ENCODE results near the gene ETV3L. TPM values are rescaled to one million over a fixed set of nuclear protein-coding genes. Genes with fewer than 3 reads are reported as not detected.
"Not testable (repeated sequence)": the region's sequence is repeated elsewhere in the genome, so short reads cannot be mapped to it uniquely, and the experiment has no call there.

The ETV3L gene
- total RNA-seq, 1 experiment from 2014 or later: not detected

GRCh38 chr1:157105298-157105987 lies 5.8 kb upstream of the ETV3L start:
- Mint-ChIP-seq H3K4me3 (ENCODE audit: unreplicated experiment) (no peak overlapping the region), H3K27me3 (ENCODE audit: insufficient read depth, unreplicated experiment) (peaks cover 72% of the 10 kb centered on the region), H3K27ac (ENCODE audit: low read depth, unreplicated experiment) (no peak overlapping the region), H3K36me3 (ENCODE audit: insufficient read depth, unreplicated experiment) (no peaks in the 10 kb centered on the region), H3K9me3 (ENCODE audit: unreplicated experiment) (no peaks in the 10 kb centered on the region), H3K4me1 (ENCODE audit: insufficient read depth, unreplicated experiment) (peaks cover 9% of the 10 kb centered on the region)
- CTCF ChIA-PET: interaction anchor here (0.6 to 11.2 kb wide), 5 partner anchors 10 to 534 kb away, joined by 3 to 125 read pairs (median 4); no protein-coding TSS in a partner anchor
- intact Hi-C loops (cut with micrococcal nuclease): no loop called here
- TF ChIP-seq, protein P1, sequence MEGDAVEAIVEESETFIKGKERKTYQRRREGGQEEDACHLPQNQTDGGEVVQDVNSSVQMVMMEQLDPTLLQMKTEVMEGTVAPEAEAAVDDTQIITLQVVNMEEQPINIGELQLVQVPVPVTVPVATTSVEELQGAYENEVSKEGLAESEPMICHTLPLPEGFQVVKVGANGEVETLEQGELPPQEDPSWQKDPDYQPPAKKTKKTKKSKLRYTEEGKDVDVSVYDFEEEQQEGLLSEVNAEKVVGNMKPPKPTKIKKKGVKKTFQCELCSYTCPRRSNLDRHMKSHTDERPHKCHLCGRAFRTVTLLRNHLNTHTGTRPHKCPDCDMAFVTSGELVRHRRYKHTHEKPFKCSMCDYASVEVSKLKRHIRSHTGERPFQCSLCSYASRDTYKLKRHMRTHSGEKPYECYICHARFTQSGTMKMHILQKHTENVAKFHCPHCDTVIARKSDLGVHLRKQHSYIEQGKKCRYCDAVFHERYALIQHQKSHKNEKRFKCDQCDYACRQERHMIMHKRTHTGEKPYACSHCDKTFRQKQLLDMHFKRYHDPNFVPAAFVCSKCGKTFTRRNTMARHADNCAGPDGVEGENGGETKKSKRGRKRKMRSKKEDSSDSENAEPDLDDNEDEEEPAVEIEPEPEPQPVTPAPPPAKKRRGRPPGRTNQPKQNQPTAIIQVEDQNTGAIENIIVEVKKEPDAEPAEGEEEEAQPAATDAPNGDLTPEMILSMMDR (IDR thresholded peaks at IDR 0.05; ENCODE audit: unreplicated experiment): no peak
- BruUV-seq (replicated peaks): no TSS peak
- POLR2A ChIA-PET: interaction anchor here (1.2 kb wide), 1 partner anchor 33 kb away, joined by 3 read pairs; the partner anchor contains the start of gene ETV3
- no peak for DNase-seq (ENCODE audit: unreplicated experiment)

- CTCF ChIA-PET: interaction anchor here (0.9 to 11.2 kb wide), 6 partner anchors 9 to 51 kb away, joined by 3 to 125 read pairs (median 4); no protein-coding TSS in a partner anchor
- TF ChIP-seq, protein P1 (IDR thresholded peaks at IDR 0.05; ENCODE audit: unreplicated experiment): no peak
- POLR2A ChIA-PET: no interaction called here
- no peak for DNase-seq (ENCODE audit: unreplicated experiment)
- peaks cover 9% of the 10 kb centered on the region for H3K4me1 Mint-ChIP-seq (ENCODE audit: insufficient read depth, unreplicated experiment)
- intact Hi-C loops (cut with micrococcal nuclease): no loop called here
- H3K9me3 Mint-ChIP-seq (ENCODE audit: unreplicated experiment): no peaks in the 10 kb centered on the region
- H3K27ac Mint-ChIP-seq (ENCODE audit: low read depth, unreplicated experiment): no peak overlapping the region
- peaks cover 72% of the 10 kb centered on the region for H3K27me3 Mint-ChIP-seq (ENCODE audit: insufficient read depth, unreplicated experiment)
- no TSS peak for BruUV-seq (replicated peaks)
- no peaks in the 10 kb centered on the region for H3K36me3 Mint-ChIP-seq (ENCODE audit: insufficient read depth, unreplicated experiment)
- H3K4me3 Mint-ChIP-seq (ENCODE audit: unreplicated experiment): no peak overlapping the region
Observed at GRCh38 chr1:157104598-157105293, 5.1 kb upstream of the ETV3L start.

DNA sequence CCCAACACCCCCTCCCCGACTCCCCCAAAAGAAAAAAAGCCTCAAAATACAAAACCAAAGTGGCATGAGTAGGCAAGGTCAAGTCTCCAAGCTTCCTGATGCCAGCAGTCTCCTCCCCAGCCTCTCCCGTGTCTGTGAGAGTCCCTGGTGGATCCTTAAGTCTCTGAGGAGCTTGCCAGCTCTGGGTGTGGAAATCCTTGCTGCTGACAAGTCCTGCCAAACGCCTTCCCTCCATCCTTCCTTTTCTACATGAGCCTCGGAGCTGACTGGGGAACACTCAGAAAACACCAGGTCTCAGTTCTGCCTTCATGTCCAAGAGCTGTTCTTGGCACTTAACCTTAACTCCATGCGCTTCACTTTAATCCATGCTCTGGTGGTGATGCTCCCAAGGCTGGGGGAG lies 3.7 kb upstream of the ETV3L start:
- intact Hi-C loops (cut with micrococcal nuclease): no loop called here
- Mint-ChIP-seq H3K4me1 (ENCODE audit: insufficient read depth, unreplicated experiment) (peaks cover 9% of the 10 kb centered on the region), H3K36me3 (ENCODE audit: insufficient read depth, unreplicated experiment) (no peaks in the 10 kb centered on the region), H3K9me3 (ENCODE audit: unreplicated experiment) (no peaks in the 10 kb centered on the region), H3K27ac (ENCODE audit: low read depth, unreplicated experiment) (no peak overlapping the region), H3K4me3 (ENCODE audit: unreplicated experiment) (no peak overlapping the region), H3K27me3 (ENCODE audit: insufficient read depth, unreplicated experiment) (peaks cover 63% of the 10 kb centered on the region)
- POLR2A ChIA-PET: interaction anchor here (0.7 to 1.0 kb wide), 3 partner anchors 13 to 34 kb away, joined by 3 to 5 read pairs (median 3); partner anchors contain the start of gene ETV3
- TF ChIP-seq, protein P1 (IDR thresholded peaks at IDR 0.05; ENCODE audit: unreplicated experiment): no peak
- CTCF ChIA-PET: interaction anchor here (0.6 to 11.2 kb wide), 6 partner anchors 10 to 400 kb away, joined by 3 to 125 read pairs (median 4); no protein-coding TSS in a partner anchor
- DNase-seq (ENCODE audit: unreplicated experiment): no peak
- no TSS peak for BruUV-seq (replicated peaks)

DNA sequence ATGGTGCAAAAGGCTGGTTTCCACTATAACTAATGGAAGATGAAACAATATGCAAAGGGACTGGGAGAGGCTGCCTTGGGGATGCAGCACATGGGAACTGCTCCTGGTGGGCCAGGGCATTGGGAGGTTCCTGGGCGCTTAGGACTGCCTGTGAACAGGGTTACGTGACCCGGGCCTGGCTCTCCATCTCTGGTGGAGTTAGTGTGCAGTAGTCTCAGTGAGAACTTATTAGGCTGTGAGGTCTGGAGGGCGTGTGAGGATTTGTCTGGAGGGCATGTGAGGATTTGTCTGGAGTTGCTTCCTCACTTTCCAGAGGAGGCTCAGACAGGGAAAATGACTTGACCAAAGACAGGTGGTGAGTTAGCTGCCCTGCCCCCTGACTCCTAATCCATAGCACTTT lies 1.5 kb upstream of the ETV3L start:
- intact Hi-C loops (cut with micrococcal nuclease): no loop called here
- H3K27me3 Mint-ChIP-seq (ENCODE audit: insufficient read depth, unreplicated experiment): peaks cover 42% of the 10 kb centered on the region
- no TSS peak for BruUV-seq (replicated peaks)
- no peak for DNase-seq (ENCODE audit: unreplicated experiment)
- H3K9me3 Mint-ChIP-seq (ENCODE audit: unreplicated experiment): no peaks in the 10 kb centered on the region
- no peak overlapping the region for H3K27ac Mint-ChIP-seq (ENCODE audit: low read depth, unreplicated experiment)
- CTCF ChIA-PET: interaction anchor here (5.3 to 11.2 kb wide), 2 partner anchors 14 to 55 kb away, joined by 51 to 125 read pairs; no protein-coding TSS in a partner anchor
- no peaks in the 10 kb centered on the region for H3K36me3 Mint-ChIP-seq (ENCODE audit: insufficient read depth, unreplicated experiment)
- H3K4me3 Mint-ChIP-seq (ENCODE audit: unreplicated experiment): no peak overlapping the region
- peaks cover 2% of the 10 kb centered on the region for H3K4me1 Mint-ChIP-seq (ENCODE audit: insufficient read depth, unreplicated experiment)
- TF ChIP-seq, protein P1 (IDR thresholded peaks at IDR 0.05; ENCODE audit: unreplicated experiment): no peak
- POLR2A ChIA-PET: no interaction called here

DNA sequence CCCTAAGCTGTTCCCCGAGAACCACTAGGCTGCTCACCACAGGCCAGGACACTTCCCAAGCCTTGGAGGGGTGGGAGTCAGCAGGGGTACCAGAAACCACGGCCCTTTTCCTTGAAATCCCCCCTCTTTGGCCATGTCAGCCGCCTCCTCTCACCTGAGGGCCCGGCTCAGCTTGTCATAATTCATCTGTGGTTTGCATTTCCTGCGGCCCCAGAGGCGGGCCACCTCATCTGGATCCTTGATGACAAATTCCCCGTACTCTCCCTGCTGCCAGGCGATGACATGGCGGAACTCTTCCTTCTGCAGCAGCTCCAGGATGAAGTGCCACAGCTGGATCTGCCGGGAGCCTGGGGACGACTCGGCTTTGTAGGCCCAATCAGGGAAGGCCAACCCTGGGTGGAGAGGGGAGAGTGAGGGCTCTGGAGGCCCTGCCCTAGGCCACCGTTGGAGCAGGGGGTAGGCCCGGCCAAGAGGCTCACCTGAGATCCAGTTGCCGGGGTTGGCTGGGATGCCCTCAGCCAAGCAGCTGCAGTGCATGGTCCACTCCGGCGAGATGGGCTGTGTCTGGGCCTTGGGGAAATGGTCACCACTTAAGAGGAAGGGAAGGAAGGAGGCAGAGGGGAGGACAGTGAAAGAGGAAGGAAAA lies 498 bp downstream of the ETV3L start:
- H3K4me3 Mint-ChIP-seq (ENCODE audit: unreplicated experiment); H3K9me3 Mint-ChIP-seq (ENCODE audit: unreplicated experiment); H3K27ac Mint-ChIP-seq (ENCODE audit: low read depth, unreplicated experiment); intact Hi-C loops (cut with micrococcal nuclease); POLR2A ChIA-PET; H3K4me1 Mint-ChIP-seq (ENCODE audit: insufficient read depth, unreplicated experiment); BruUV-seq (replicated peaks); H3K36me3 Mint-ChIP-seq (ENCODE audit: insufficient read depth, unreplicated experiment); DNase-seq (ENCODE audit: unreplicated experiment): not testable (repeated sequence)
- H3K27me3 Mint-ChIP-seq (ENCODE audit: insufficient read depth, unreplicated experiment): peaks cover 22% of the 10 kb centered on the region
- CTCF ChIA-PET: interaction anchor here (0.7 to 11.2 kb wide), 4 partner anchors 12 to 398 kb away, joined by 3 to 125 read pairs (median 64); no protein-coding TSS in a partner anchor
